Measurements from ENCODE around the gene FANK1.
"Not testable (repeated sequence)": the region's sequence is repeated elsewhere in the genome, so short reads cannot be mapped to it uniquely, and the experiment has no call there.

FANK1 gene

DNA sequence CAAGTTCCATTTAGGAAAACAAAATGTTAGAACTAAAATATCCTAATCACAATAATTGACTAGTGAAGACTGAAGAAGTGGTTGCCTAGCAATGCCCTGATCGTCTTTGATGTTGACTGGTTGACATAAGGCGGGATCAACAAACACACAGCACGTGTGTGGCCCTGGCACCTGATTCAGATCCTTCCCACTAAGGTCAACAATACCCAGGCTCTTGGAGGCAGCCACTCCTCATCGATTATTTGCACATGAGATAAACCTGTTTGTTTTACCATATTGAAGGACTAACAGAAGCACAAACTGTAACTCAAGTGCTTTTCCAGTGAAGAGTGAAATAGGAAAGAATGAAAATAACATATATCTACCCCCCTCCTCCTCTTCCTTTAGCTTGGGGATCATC lies 15.6 kb downstream of the FANK1 start:
- Histone ChIP-seq H3K27me3 (ENCODE audit: control insufficient read depth, insufficient read depth, low read length) (no peaks in the 10 kb centered on the region), H3K4me1 (ENCODE audit: control insufficient read depth, insufficient read depth, low read length) (no peaks in the 10 kb centered on the region), H3K27ac (ENCODE audit: low read depth, low read length) (no peak overlapping the region), H3K36me3 (ENCODE audit: control insufficient read depth, insufficient read depth, low read length) (no peaks in the 10 kb centered on the region), H3K4me3 (ENCODE audit: low read depth, low read length) (no peak overlapping the region), H3K9me3 (ENCODE audit: control insufficient read depth, insufficient read depth, low read depth, low read length) (peaks cover 11% of the 10 kb centered on the region; the same call in 1 of the 2 replicates), H3K9ac (ENCODE audit: low read length) (no peak overlapping the region)

DNA sequence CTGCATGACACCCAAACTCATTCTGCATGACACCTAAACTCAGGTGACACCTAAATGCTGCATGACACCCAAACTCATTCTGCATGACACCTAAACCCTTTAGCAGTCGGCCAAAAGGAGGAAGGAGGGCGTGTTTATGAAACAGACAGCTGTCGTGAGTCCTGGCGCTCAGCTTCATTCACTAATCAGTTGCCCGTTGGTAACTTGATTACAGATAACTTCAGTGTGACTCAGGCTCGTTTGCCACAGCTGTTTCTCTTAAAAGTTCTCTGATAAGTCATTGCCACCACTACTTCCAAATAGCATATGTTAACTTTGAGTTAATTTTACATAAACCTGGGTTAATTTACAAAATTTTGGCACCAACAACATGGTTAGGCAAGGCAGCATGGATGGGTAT lies 16.9 kb downstream of the FANK1 start:
- not testable (repeated sequence) for H3K27ac ChIP-seq (ENCODE audit: low read depth, low read length); H3K27me3 ChIP-seq (ENCODE audit: control insufficient read depth, insufficient read depth, low read length); H3K9me3 ChIP-seq (ENCODE audit: control insufficient read depth, insufficient read depth, low read depth, low read length)

DNA sequence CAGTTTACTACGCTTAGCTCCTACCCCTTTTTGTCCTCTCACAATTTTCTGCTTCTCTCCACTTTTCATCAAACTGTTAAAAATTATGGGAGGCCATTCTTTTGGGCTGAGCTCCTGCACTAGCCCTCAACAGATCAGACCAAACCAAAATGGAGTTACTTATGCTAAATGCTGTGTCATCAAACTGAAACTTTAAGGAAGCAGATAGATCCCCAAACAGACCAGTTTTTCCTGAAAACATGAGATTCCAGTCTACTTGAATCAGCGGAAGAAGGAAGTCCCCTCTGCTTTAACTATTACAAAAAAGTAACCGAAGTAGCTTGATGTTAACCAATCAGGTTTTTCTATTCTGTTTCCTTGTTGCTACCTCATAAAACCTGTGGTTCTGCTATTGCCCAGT lies 20.6 kb downstream of the FANK1 start:
- Histone ChIP-seq H3K9me3 (ENCODE audit: control insufficient read depth, insufficient read depth, low read depth, low read length) (peaks cover 3% of the 10 kb centered on the region; the same call in 1 of the 2 replicates), H3K4me3 (ENCODE audit: low read depth, low read length) (no peak overlapping the region), H3K36me3 (ENCODE audit: control insufficient read depth, insufficient read depth, low read length) (no peaks in the 10 kb centered on the region), H3K4me1 (ENCODE audit: control insufficient read depth, insufficient read depth, low read length) (no peaks in the 10 kb centered on the region), H3K27me3 (ENCODE audit: control insufficient read depth, insufficient read depth, low read length) (no peaks in the 10 kb centered on the region), H3K9ac (ENCODE audit: low read length) (no peak overlapping the region), H3K27ac (ENCODE audit: low read depth, low read length) (no peak overlapping the region)

More for the DNA sequence above, 16.9 kb downstream of the FANK1 start:
- H3K4me1 ChIP-seq (ENCODE audit: control insufficient read depth, insufficient read depth, low read length); H3K4me3 ChIP-seq (ENCODE audit: low read depth, low read length); H3K36me3 ChIP-seq (ENCODE audit: control insufficient read depth, insufficient read depth, low read length); H3K9ac ChIP-seq (ENCODE audit: low read length): not testable (repeated sequence)

- H3K27ac ChIP-seq (ENCODE audit: low read depth, low read length); H3K4me1 ChIP-seq (ENCODE audit: control insufficient read depth, insufficient read depth, low read length); H3K4me3 ChIP-seq (ENCODE audit: low read depth, low read length); H3K9ac ChIP-seq (ENCODE audit: low read length); H3K9me3 ChIP-seq (ENCODE audit: control insufficient read depth, insufficient read depth, low read depth, low read length); H3K27me3 ChIP-seq (ENCODE audit: control insufficient read depth, insufficient read depth, low read length); H3K36me3 ChIP-seq (ENCODE audit: control insufficient read depth, insufficient read depth, low read length): not testable (repeated sequence)
Measured at GRCh38 chr10:125917704-125918361, 21.5 kb downstream of the FANK1 start.

- H3K27me3 ChIP-seq (ENCODE audit: control insufficient read depth, insufficient read depth, low read length); H3K27ac ChIP-seq (ENCODE audit: low read depth, low read length); H3K36me3 ChIP-seq (ENCODE audit: control insufficient read depth, insufficient read depth, low read length); H3K9me3 ChIP-seq (ENCODE audit: control insufficient read depth, insufficient read depth, low read depth, low read length); H3K9ac ChIP-seq (ENCODE audit: low read length); H3K4me1 ChIP-seq (ENCODE audit: control insufficient read depth, insufficient read depth, low read length); H3K4me3 ChIP-seq (ENCODE audit: low read depth, low read length): not testable (repeated sequence)
Measured at GRCh38 chr10:125921643-125922306, 25.4 kb downstream of the FANK1 start.

DNA sequence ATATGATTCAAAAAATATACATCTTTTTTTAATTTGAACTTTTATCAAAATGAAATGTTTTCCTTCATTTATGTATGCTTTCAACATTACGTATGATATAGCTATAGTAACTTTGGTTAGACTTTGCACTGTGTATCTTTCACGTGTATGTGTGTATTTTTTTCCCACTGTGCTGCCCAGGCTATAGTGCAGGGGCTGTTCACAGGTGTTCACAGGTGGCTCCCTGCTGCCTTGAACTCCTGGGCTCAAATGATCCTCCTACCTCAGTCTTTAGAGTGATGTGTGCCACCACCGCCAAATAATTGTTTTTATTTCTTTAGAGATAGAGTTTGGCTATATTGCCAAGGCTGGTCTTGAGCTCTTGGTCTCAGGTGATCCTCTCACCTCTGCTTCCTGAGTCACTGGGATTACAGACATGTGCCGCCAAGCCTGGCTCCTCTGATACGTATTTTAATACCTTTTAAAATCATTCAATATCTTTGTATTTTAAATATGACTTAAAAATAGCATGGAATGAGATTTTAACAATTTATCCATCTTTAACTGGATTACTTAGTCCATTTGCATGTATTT lies 29.0 kb downstream of the FANK1 start:
- Histone ChIP-seq H3K4me1 (ENCODE audit: control insufficient read depth, insufficient read depth, low read length) (no peaks in the 10 kb centered on the region), H3K4me3 (ENCODE audit: low read depth, low read length) (no peak overlapping the region), H3K9me3 (ENCODE audit: control insufficient read depth, insufficient read depth, low read depth, low read length) (peaks cover 5% of the 10 kb centered on the region), H3K36me3 (ENCODE audit: control insufficient read depth, insufficient read depth, low read length) (no peaks in the 10 kb centered on the region), H3K27ac (ENCODE audit: low read depth, low read length) (no peak overlapping the region), H3K27me3 (ENCODE audit: control insufficient read depth, insufficient read depth, low read length) (no peaks in the 10 kb centered on the region), H3K9ac (ENCODE audit: low read length) (no peak overlapping the region)

- Histone ChIP-seq H3K36me3 (ENCODE audit: control insufficient read depth, insufficient read depth, low read length) (no peaks in the 10 kb centered on the region), H3K4me3 (ENCODE audit: low read depth, low read length) (no peak overlapping the region), H3K9ac (ENCODE audit: low read length) (no peak overlapping the region), H3K27me3 (ENCODE audit: control insufficient read depth, insufficient read depth, low read length) (no peaks in the 10 kb centered on the region), H3K9me3 (ENCODE audit: control insufficient read depth, insufficient read depth, low read depth, low read length) (peaks cover 5% of the 10 kb centered on the region), H3K4me1 (ENCODE audit: control insufficient read depth, insufficient read depth, low read length) (no peaks in the 10 kb centered on the region), H3K27ac (ENCODE audit: low read depth, low read length) (no peak overlapping the region)
Measured at GRCh38 chr10:125926247-125926646, 29.9 kb downstream of the FANK1 start.

GRCh38 chr10:125927265-125927664 lies 30.9 kb downstream of the FANK1 start:
- H3K4me1 ChIP-seq (ENCODE audit: control insufficient read depth, insufficient read depth, low read length); H3K27ac ChIP-seq (ENCODE audit: low read depth, low read length); H3K9ac ChIP-seq (ENCODE audit: low read length); H3K4me3 ChIP-seq (ENCODE audit: low read depth, low read length); H3K27me3 ChIP-seq (ENCODE audit: control insufficient read depth, insufficient read depth, low read length); H3K9me3 ChIP-seq (ENCODE audit: control insufficient read depth, insufficient read depth, low read depth, low read length); H3K36me3 ChIP-seq (ENCODE audit: control insufficient read depth, insufficient read depth, low read length): not testable (repeated sequence)

GRCh38 chr10:125928928-125929585 lies 32.7 kb downstream of the FANK1 start:
- H3K4me1 ChIP-seq (ENCODE audit: control insufficient read depth, insufficient read depth, low read length) = no peaks in the 10 kb centered on the region
- no peak overlapping the region for H3K27ac ChIP-seq (ENCODE audit: low read depth, low read length)
- H3K9me3 ChIP-seq (ENCODE audit: control insufficient read depth, insufficient read depth, low read depth, low read length) = peaks cover 3% of the 10 kb centered on the region
- H3K4me3 ChIP-seq (ENCODE audit: low read depth, low read length) = no peak overlapping the region
- H3K9ac ChIP-seq (ENCODE audit: low read length) = no peak overlapping the region
- H3K36me3 ChIP-seq (ENCODE audit: control insufficient read depth, insufficient read depth, low read length) = no peaks in the 10 kb centered on the region
- H3K27me3 ChIP-seq (ENCODE audit: control insufficient read depth, insufficient read depth, low read length) = no peaks in the 10 kb centered on the region

- peaks cover 3% of the 10 kb centered on the region for H3K9me3 ChIP-seq (ENCODE audit: control insufficient read depth, insufficient read depth, low read depth, low read length)
- H3K4me3 ChIP-seq (ENCODE audit: low read depth, low read length) = no peak overlapping the region
- no peak overlapping the region for H3K9ac ChIP-seq (ENCODE audit: low read length)
- H3K4me1 ChIP-seq (ENCODE audit: control insufficient read depth, insufficient read depth, low read length) = no peaks in the 10 kb centered on the region
- no peaks in the 10 kb centered on the region for H3K27me3 ChIP-seq (ENCODE audit: control insufficient read depth, insufficient read depth, low read length)
- H3K36me3 ChIP-seq (ENCODE audit: control insufficient read depth, insufficient read depth, low read length) = no peaks in the 10 kb centered on the region
- H3K27ac ChIP-seq (ENCODE audit: low read depth, low read length) = no peak overlapping the region
Measured at GRCh38 chr10:125929618-125930017, 33.3 kb downstream of the FANK1 start.

DNA sequence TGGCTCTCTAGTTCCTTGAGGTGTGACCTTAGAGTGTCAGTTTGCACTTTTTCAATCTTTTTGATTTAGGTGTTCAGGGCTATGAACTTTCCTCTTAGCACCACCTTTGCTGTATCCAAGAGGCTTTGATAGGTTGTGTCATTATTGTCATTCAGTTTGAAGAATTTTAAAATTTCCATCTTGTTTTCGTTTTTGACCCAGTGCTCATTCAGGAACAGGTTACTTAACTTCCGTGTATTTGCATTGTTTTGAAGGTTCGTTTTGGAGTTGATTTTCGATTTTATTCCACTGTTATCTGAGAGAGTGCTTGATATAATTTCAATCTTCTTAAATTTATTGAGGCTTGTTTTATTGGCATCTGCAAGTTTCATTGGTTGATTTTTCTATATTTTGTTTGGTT lies 37.3 kb downstream of the FANK1 start:
- H3K27me3 ChIP-seq (ENCODE audit: control insufficient read depth, insufficient read depth, low read length) = no peaks in the 10 kb centered on the region
- no peaks in the 10 kb centered on the region for H3K36me3 ChIP-seq (ENCODE audit: control insufficient read depth, insufficient read depth, low read length)
- no peak overlapping the region for H3K4me3 ChIP-seq (ENCODE audit: low read depth, low read length)
- H3K9me3 ChIP-seq (ENCODE audit: control insufficient read depth, insufficient read depth, low read depth, low read length) = no peaks in the 10 kb centered on the region
- H3K4me1 ChIP-seq (ENCODE audit: control insufficient read depth, insufficient read depth, low read length) = no peaks in the 10 kb centered on the region
- no peak overlapping the region for H3K27ac ChIP-seq (ENCODE audit: low read depth, low read length)
- no peak overlapping the region for H3K9ac ChIP-seq (ENCODE audit: low read length)

All from HUES6 (cell line).